ENCODE data around the gene TMEFF1.
"Not testable (repeated sequence)": the region's sequence is repeated elsewhere in the genome, so short reads cannot be mapped to it uniquely, and the experiment has no call there.

The TMEFF1 gene

DNA sequence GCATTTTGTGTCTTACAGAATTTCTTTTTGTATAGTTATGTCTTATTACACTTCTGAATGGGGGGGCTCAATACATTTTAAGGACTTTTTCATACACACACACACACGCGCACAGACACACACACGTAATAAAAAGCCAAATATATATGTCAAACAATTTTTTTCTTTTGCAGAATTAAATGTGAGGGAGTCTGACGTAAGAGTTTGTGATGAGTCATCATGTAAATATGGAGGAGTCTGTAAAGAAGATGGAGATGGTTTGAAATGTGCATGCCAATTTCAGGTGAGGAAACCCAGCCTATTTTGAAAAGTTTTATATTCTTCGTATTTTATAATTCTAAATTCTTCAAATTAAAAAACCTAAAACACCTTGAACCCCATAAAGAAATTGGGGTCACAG lies 25.6 kb downstream of the TMEFF1 start:
- no peak for DNase-seq

DNA sequence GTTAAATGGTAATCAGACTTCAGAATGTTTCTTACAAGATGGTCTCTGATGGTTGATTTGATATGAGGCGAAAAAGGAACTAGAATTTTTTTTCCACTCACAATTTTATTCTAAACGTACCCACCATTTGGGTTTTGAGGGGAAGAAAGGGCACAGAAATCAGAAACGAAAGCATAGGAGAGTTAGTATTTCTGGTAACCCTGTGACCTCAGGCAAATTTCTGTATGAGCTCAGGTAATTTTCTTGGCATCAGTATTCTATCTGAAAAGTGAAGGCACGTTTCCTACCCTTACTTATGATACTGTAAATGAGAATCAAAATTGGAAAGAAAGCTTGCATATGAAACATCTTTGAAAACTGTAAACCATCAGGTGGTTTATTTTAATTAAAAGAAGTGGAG lies 26.5 kb downstream of the TMEFF1 start:
- DNase-seq, result no peak

DNA sequence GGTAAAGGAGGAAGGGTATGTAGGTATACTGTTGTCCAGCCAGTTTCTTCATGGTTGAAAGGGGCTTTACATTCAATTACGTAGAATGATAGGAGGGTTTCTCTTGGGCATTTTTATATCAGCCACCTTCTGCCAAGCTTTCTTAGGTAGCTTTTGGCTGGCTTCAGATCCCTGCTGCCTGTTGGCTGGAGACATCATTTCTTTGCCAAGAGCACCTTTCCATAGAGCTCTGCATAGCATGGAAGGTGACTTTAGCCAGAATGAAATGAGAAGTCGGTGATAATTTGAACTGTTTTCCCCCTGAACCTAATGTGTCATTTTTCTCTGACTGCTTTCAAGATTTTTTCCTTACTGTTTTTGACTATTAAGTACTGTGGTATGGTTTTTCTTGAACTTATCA lies 26.9 kb downstream of the TMEFF1 start:
- no peak for DNase-seq

DNA sequence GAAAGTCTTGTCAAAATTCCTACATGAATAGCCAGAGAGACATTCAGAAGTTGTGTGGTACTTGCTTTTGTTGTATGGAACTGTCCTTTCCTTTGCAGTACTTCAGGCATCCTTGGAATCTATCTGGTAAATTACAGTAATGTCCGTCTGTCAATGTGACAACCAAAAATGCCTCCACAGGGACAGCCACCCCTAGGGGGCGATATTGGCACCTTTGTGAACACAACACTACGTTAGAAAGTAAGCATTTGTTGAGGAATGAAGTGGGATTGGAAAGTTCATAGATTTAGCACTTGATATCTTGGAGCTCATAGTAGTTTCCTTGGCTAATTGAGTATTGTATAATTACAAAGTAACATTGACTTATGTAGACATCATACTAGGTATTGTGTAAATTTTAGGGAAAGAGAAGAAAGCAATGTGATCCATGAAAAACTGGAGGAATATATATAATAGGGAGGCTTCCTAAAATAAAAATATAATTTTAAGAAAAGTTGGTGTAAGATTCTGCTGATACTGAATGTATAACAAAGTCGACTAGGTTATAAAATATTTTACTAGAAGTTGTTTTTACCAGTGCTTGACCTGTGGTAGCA lies 32.7 kb downstream of the TMEFF1 start:
- DNase-seq, result peak; percentile 3

DNA sequence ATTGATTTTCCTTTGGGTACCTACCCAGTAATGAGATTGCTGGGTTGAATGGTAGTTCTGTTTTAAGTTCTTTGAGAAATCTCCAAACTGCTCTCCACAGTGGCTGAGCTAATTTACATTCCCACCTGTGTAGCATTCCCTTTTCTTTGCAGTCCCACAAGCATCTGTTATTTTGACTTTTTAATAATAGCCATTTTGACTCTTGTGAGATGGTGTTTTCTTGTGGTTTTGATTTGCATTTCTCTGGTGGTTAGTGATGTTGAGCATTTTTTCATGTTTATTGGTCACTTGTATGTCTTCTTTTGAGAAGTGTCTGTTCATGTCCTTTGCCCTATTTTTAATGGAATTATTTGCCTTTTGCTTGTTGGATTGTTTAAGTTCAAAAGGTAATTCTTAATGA lies 34.4 kb downstream of the TMEFF1 start:
- not testable (repeated sequence) for DNase-seq

DNA sequence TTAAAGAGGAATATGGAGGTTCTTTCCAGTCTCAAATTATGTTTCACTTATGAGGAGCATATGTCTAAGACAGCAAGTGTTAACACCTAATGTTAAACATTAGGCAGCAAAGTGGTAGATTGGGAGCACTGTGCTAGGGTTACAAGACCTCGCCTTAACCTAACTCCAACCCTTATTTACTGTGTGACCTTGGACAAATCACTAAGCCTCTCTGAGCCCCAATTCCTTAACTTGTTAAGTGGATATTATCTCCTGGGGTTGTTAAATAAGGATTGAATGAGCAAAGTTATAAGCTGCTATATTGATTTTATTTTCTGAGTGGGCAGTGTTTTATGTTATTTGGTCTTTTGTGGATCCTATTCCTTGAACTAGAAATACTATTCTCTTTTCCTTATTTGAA lies 38.3 kb downstream of the TMEFF1 start:
- DNase-seq, result no peak

DNA sequence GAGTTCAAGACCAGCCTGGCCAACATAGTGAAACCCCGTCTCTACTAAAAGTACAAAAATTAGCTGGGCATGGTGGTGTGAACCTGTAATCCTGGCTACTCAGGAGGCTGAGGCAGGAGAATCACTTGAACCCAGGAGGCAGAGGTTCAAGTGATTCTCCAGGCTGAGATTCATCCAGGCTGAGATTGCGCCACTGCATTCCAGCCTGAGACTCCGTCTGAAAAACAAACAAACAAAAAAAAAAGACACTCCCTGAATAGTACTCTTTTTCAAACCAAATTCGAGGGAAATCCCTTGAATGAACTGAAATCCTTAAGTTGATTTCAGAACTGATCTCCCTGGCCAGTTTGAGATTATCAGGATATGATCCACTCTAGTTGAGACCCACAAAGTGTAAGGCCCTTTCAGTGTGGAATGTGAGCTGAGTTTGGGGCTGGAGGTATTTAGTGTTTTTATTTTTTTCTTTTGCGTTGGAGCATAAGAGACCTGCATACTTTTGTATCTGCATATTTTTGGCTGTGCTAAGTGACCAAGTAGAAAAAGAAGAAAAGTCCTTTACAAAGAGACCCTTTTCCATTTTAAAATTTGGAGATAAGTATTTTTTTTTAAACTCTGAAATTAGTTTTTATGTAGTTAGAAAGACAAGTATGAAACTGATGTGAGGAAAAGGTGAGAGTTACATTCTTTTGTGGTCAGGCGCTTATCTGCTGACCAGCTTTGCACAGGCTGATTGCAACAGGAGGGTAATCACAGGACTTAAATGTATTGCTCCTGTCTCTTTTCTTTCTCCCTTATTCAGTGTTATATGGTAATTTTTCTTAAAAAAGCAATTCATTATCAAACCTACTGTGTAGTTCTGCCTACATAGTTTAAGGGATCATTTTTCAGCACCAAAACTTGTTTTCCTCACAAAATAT lies 42.9 kb downstream of the TMEFF1 start:
- no peak for DNase-seq

DNA sequence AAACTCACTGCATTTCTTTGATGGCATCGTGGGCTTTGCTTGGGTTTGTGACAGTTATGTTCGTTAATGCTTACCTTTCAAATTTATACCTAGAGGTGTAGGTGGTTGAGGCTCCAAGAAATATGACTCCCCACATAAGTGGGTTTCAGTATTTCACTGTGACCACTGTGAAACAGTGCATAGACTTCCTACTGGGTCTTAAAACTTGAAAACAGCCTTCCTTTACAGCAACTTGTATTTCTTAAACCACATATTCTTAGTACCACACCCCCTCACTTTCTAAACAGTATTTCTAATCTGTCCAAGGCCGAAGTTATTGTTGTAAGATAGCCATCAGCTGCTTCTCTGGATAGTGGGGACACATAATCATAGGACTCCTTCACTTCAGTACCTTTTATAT lies 48.3 kb downstream of the TMEFF1 start:
- no peak for DNase-seq

DNA sequence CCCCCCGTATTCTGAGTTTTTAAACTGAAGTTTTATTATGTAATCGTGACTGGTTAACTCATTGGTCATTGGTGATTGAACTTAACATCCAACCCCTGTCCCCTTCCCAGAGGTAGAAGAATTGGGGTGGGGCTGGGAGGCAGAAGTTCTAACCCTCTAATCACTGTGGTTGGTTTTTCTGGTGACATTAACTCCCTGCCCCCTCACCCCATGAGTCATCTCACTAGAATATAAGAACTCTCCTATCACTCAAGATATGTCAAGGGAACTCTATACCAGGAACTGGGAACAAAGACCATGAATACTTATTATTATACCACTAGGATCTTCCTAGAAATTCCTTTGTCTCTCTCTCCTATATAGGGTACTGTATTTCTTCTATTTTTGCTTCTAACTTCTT lies 52.6 kb downstream of the TMEFF1 start:
- no peak for DNase-seq

DNA sequence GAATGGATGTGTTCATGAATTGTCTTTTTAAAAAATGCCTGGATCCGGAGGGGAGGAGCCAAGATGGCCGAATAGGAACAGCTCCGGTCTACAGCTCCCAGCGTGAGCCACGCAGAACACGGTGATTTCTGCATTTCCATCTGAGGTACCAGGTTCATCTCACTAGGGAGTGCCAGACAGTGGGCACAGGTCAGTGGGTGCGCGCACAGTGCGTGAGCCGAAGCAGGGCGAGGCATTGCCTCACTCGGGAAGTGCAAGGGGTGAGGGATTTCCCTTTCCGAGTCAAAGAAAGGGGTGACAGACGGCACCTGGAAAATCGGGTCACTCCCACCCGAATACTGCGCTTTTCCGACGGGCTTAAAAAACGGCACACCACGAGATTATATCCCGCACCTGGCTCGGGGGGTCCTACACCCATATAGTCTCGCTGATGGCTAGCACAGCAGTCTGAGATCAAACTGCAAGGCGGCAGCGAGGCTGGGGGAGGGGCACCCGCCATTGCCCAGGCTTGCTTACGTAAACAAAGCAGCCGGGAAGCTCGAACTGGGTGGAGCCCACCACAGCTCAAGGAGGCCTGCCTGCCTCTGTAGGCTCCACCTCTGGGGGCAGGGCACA lies 54.3 kb downstream of the TMEFF1 start:
- not testable (repeated sequence) for DNase-seq

DNA sequence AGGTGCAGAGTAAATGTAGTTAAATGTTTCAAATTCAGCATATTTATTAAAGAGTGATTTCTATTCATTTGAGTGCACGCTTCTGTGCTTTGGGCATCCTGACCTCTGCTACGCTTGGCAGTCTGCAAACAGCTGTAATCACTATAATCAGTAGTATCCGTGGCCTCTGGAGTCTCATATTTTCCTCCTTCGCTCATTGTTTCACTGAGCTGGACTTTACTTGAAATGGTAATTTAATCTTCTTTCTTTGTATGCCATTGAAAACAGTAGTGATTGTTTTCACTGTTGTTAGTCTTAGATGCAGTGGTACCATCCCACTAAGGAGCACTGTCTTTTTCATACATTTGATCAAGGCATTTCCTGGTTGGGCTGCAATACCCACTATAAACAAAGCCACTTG lies 61.5 kb downstream of the TMEFF1 start:
- DNase-seq, result no peak

DNA sequence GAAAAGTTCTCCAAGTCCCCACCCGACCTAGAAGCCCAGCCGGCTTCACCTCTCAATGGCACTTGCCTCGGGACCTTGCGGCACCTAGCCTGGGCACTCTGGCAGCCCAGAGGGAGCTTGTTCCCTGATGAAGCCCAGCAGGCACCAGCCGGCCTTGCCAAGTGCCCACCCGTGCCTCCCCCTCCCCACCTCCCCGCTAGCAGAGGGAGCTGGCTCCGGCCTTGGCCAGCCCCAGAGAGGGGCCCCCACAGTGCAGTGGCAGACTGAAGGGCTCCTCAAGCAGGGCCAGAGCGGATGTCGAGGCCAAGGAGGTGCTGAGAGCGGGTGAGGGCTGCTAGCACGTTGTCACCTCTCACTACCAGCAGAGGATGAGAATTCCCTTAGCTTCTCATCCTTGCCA lies 67.4 kb downstream of the TMEFF1 start:
- no peak for DNase-seq

DNA sequence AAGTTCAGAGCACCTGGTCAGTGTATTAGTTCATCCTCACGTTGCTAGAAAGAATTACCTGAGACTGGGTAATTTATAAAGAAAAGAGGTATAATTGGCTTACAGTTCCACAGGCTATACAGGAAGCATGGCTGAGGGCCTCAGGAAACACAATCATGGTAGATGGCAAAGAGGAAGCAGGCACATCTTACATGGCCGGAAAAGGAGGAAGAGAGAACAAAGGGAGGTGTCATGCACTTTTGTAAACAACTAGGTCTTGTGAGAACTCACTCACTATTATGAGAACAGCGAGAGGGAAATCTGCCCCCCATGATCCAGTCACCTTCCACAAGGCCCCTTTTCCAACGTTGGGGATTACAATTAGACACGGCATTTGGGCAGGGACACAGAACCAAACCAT lies 76.1 kb downstream of the TMEFF1 start:
- no peak for DNase-seq

DNA sequence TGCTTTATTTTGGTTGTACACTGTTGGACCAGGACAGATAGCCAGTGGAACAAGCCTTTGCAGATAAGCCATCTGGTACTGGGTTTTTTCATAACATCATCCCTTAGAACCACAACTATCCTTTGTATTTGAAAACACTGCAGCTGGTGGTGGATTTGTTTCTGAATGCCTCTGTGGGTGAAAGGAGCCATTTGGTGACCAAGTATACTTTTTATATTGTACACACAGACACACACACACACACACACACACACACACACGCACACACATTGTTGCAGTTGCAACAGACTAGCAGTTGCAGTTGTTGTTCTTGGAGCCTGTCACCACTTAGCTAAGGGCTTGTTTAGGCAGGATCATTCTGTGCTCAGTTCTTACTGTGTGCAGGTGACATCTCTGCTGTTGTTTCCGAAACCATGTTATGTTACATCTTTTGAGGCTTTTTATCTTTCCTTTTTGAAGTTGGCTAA lies 82.0 kb downstream of the TMEFF1 start:
- no peak for DNase-seq

DNA sequence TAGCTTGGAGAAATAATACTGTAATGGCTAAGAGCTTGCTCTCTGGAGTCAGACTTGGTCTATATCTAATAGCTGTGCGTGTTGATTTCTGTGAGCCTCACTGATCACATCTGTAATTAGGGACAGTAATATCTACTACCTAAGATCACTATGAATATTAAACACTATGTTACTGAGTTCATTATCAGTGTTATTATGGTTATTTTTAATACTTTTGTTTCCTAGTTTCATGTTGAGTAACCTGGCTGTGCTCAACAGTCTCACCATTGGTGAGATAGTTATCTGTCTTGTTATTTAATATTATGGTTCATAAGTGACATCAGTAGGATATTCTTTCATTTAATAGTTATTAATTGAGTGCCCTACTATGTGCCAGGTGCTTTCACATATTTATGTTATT lies 82.5 kb downstream of the TMEFF1 start:
- DNase-seq, result no peak

DNA sequence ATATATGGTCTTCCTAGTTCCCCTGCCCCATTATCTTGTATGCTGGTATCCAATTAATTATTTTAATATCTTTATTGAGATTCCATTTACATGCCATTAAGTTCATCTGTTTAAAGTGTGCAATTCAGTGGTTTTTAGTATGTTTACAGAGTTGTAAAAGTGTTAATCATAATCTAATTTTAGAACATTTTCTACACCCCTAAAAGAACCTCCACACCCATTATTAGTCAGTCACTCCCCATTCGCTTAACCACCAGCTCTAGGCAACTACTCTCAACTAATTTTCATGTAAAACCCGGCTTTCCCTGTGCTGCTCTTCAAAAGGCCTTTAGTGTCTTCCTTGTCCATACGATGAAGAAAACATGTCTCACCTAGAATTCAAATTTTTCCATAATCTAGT lies 84.1 kb downstream of the TMEFF1 start:
- DNase-seq, result no peak

DNA sequence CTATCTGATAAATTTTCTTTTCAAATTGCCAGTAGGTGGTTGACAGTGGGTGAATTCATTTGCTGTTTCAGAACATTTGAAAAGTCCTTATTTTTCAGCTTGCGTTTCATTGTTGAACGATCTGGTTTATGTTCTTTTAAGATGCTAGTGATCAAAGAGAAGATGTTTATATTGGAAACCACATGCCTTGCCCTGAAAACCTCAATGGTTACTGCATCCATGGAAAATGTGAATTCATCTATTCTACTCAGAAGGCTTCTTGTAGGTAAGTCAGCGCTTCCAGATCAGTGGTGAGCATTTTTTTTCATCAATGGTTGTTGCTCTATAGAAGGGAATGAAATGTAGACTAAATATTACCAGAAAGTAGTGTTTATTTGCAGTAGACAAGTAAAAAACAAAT lies 88.3 kb downstream of the TMEFF1 start:
- DNase-seq, result no peak

DNA sequence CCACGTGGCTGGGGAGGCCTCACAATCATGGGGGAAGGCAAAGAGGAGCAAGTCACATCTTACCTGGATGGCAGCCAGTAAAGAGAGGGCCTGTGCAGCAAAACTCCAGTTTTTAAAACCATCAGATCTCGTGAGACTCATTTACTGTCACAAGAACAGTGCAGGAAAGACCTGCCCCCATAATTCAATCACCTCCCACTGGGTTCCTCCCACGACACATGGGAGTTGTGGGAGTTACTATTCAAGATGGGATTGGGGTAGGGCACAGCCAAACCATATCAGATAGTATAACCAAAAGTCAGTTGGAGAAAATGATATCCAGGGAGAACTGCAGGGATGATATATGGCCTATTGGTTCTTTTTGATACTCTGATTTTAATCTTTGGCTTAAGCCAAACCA lies 94.9 kb downstream of the TMEFF1 start:
- no peak for DNase-seq

DNA sequence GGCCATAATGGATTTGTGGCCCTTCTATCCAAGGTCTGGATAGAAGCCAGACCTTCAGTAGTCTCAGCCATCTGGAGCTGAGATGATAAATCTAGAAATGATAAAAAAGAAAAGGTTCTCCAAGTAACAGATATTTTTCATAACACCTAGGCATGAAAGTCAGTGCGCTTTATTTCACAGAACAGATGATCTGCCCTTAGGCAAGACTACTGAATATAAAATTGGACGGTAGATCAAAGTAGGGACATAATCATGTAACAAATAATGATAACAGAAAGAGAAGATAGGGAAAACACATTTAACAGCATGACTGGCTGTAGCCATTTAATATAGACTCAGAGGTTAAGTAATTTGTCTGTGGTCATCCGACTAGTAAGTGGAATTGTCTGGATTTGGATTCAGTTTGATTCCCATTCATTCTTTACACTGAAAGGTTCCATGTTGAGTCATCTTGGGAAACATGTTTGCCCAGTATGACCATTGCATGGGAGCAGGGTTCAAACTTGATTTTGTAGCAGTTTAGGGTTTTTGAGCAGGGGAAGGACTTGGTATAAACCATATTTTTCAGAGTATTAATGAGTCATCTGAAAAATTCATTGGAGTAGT lies 100.8 kb downstream of the TMEFF1 start:
- no peak for DNase-seq

DNA sequence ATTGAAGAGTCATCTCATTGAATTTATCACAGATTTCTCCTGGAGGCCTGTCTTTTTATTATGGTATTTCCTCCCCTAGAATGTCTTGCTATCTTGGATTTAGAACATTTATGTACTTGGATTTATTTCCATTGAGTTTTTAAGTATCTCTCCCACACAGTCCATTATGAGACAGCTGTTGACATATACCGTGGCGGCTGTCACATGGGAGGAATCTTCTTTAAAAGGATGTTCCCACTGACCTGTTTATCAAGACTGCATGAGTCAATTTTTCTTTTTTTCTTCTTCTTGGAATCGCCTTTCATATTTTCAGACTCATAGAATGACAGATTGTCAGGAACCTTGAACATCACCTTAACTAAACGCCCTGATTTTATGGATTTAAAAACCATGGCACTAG lies 102.1 kb downstream of the TMEFF1 start:
- no peak for DNase-seq

DNA sequence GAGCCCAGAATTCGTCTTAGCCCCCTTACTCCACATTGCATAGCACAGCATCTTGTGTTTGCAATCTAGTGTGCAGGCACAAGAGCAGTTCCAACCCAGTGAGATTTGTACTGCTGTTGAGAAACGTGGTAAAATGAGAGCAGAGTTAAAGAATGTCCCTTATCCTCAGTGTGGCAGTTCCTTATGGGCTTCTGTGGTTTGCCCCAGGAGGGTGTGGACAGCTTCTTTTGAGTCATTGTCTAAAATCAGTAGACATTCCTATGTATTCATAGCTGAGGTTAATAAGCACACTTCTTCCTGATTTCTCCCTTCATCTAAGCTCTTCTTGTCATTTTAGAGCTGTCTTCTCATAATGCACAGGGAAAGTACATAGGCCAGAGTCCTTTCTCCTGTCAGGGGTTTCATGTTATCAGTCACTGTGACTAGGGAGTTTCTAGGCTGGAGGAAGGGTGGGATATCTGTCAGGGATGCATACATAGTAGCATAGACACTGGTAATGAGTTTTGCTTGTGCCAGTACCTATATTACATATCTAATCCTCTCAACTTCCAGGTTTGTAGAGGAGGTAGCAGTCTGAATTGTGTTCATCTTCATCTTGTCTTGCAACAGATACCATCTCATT lies 102.9 kb downstream of the TMEFF1 start:
- DNase-seq, result no peak

DNA sequence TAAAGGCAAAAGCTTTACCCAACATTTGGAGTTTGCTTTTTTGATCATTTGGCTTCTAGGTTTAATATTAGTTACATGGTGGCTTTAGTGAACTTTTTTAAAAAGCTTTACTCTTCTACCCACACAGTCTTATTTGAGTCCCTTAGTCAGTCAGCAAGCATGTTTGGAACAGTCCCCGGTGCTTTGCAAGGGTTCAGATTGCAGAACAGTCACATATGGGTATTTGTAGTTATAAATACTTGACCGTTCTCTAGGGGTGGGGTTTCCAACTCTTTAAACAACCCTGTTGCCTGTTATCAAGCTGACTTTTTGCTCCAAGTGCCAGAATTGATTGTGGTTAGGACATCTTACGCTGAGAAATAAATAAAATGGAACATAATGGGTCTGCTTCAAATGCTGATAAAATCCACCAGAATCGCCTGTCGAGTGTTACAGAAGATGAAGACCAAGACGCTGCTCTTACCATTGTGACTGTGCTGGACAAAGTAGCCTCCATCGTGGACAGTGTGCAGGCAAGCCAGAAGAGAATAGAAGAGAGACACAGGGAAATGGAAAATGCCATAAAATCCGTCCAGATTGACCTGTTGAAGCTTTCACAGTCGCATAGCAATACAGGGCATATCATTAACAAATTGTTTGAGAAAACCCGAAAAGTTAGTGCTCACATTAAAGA lies 105.0 kb downstream of the TMEFF1 start, which contains the start of gene CAVIN4:
Gene CAVIN4 (plus strand): TSS at position 304 of the 673 bp plus-strand sequence. CDS start 65 bp downstream, at position 369.
- DNase-seq, result no peak

Data from NCI-H1436 (cell line).